RPMI8226 (cell line): ENCODE results near the gene CSNK1G1.
"Not testable (repeated sequence)": the region's sequence is repeated elsewhere in the genome, so short reads cannot be mapped to it uniquely, and the experiment has no call there.

Experiments used
- DNase-seq: peaks from one replicate; pipeline ENCODE4 v3.0.0-alpha.2; 2015

CSNK1G1 gene

DNA sequence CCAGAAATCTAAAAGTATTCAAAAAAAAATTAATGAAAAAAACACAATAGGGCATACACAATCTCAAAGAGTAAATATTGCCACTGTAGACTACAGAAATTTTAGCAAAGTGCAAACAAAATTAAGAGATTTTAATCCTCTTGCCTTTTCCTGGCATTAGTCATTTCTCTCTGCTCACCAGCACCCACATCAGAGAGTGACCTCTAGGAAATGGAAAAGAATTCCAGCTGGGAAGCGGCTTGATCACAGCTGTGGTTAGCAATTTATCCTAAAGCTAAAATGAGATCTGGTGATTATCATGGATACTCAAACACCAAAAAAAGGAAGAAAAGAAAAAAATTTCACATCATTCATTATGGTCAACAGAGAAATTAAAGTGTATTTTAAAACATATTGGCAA is 7.5 kb downstream of the CSNK1G1 start:
- no peak for DNase-seq

DNA sequence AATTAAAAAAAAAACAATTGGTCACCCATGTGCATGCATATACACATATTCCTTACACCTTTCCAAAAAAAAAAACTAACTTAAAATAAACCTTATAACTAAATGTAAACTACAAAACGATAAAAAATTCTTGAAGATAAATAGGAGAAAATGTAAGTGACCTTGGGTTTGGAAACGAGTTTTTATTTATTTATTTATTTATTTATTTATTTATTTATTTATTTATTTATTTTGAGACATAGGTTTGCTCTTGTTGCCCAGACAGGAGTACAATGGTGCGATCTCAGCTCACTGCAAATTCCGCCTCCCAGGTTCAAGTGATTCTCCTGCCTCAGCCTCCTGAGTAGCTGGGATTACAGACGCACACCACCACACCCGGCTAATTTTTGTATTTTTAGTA is 9.7 kb downstream of the CSNK1G1 start:
- not testable (repeated sequence) for DNase-seq

DNA sequence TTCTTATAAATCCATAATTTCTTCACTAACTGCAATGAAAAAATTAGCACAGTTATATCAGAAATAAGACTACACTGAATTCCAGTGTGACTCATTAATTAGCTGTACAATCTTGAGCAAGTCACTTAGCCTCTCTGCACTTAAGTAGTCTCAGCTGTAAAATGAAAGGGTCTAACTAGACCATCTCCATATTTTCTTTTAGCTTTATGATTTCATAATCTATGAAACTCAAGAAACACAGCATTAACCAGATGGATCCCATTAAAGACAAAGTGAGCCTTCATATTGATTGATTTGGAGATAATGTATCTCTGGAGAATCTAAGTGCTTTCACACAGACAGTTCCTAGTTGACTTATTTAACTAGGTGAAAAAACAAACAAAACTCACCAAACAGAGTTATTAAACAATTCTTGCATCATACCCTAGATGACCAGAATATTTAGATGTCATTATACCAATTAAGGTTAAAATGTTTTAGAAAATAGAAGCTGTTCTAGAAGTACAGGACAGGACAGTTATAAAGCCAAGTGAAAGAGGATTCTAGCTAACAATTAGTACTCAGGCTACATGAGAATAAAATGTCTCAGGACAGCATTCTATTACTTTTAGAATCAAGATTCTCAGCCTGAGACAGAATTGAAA is 11.2 kb downstream of the CSNK1G1 start:
- DNase-seq = no peak

DNA sequence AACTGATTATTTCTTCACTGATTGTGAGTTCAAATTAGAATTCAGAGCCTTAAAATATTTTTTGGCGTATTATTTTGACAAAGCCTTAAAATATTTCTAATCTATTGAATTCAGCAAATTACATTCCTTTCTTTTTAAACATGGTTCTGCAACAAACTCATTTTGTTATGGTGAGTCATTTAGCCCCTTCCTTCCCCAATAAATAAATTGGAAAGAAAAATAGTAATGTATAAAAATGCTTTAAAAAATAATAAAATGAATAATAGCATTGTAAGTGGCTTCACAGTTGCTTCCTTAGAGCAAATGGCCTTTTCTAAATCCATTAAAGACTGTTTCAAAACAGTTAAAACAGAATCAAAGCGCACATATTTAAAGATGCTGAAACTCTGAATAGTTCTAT is 12.1 kb downstream of the CSNK1G1 start:
- no peak for DNase-seq

DNA sequence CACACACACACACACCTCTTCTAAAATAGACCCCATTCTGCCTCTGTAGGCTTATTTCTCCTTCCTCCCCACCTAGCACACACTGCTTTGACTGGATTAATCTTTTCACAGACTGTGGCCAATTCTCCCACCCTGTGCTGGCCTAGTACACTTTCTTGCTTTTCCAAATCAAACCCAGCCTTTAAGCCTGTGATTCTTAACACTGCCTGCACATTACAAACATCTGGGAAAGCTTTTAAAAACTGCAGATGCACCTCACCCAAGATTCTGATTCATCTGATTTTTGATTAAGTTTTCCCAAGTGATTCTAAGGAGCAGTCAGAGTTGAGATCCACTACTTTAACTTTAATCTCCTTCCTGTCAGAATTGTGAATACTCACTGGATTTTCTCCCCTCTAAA is 12.8 kb downstream of the CSNK1G1 start:
- DNase-seq = no peak

DNA sequence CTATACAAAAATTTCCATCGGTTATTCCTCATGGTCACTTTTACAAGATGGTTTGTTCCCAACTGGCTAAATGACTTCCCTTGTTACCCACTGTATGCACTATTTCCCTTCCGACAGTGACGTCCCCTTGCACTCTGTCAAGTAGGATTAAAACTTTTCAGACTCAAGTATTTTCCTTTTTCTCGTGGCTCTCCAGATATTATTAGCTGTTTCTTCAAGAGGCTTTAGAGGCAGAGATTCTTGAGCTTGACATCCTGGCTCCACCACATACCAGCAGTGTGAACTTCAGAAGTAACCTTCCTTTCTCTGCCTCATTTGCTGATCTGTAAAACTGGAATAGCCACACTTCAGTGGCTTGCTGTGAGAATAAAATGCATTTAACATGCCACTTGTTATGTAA is 14.0 kb downstream of the CSNK1G1 start:
- no peak for DNase-seq

DNA sequence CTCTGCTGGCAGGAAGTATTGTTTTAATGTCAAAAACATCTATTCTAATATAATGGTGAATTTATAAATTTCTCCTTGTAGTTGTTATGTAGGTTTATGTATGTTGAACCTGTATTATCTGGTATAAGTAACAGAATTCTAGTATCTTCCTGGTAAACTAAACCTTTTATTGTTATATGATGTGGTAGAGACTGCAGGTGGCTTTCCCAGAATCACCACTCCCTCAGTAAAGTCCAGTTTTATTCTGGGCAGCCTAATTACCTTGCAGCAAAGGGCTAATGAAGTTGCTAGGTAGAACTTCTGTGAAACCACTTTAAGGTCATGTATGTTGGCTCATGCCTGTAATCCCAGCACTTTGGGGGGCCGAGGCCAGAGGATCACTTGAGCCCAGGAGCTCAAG is 15.6 kb downstream of the CSNK1G1 start:
- DNase-seq = no peak

DNA sequence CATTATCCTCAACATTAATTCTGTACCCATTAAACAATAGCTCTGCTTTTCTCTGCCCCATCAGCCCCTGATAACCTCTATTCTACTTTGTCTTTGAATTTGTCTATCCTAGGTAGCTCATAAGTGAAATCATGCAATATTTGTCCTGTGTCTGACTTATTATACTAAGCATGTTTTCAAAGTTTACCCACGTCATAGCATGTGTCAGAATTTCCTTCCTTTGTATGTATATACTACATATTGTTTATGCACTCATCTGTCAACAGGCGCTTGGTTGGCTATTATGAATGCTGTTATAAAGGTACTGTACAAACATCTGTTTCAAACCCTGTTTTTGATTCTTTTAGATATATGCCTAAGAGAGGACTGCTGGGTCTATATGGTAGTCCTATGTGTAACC is 18.2 kb downstream of the CSNK1G1 start:
- no peak for DNase-seq

DNA sequence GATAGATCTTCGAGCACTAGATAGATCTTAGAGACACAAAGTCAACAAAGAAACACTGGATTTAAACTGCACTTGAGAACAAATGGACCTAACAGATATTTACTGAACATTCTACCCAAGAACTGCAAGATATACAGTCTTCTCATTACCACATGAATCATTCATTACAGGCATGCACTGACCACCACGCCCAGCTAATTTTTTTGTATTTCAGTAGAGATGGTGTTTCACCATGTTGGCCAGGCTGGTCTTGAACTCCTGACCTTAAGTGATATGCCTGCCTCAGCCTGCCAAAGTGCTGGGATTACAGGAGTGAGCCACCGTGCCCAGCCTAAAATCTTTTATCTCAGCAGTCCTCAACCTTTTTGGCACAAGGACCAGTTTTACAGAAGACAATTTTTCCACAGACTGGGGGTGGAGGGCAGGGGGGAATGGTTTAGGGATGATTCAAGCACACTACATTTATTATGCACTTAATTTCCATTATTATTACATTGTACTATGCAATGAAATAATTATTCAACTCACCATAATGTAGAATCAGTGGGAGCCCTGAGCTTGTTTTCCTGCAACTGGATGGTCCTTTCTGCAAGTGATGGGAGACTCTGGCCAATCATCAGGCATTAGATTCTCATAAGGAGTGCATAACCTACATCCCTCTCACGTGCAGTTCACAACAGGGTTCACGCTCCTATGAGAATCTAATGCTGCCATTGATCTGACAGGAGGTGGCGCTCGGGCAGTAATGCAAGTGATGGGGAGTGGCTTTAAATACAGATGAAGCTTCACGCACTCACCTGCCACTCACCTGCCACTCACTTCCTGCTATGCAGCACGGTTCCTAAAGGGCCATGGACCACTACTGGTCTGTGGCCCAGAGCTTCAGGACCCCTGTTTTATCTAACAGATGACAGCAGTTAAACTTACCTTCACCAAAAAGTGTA is 21.7 kb downstream of the CSNK1G1 start:
- no peak for DNase-seq

DNA sequence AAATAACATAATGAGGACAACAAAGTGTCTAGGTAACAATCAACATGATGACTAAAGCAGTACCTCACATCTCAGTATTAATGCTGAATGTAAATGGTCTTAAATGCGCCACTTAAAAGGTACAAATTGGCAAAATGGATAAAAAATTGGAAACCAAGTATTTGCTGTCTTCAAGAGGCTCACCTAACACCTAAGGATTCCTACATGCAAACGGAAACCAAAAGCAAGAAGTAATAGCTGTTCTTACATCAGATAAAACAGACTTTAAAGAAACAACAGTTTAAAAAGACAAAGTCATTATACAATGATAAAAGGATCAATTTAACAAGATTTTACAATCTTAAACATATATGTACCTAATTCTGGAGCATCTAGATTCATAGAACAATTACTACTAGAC is 22.5 kb downstream of the CSNK1G1 start:
- no peak for DNase-seq

DNA sequence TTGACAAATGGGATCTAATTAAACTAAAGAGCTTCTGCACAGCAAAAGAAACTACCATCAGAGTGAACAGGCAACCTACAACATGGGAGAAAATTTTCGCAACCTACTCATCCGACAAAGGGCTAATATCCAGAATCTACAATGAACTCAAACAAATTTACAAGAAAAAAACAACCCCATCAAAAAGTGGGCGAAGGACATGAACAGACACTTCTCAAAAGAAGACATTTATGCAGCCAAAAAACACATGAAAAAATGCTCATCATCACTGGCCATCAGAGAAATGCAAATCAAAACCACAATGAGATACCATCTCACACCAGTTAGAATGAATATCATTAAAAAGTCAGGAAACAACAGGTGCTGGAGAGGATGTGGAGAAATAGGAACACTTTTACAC is 24.3 kb downstream of the CSNK1G1 start:
- DNase-seq = not testable (repeated sequence)

DNA sequence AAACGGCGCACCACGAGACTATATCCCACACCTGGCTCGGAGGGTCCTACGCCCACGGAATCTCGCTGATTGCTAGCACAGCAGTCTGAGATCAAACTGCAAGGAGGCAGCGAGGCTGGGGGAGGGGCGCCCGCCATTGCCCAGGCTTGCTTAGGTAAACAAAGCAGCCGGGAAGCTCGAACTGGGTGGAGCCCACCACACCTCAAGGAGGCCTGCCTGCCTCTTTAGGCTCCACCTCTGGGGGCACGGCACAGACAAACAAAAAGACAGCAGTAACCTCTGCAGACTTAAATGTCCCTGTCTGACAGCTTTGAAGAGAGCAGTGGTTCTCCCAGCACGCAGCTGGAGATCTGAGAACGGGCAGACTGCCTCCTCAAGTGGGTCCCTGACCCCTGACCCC is 29.0 kb downstream of the CSNK1G1 start:
- DNase-seq = not testable (repeated sequence)

DNA sequence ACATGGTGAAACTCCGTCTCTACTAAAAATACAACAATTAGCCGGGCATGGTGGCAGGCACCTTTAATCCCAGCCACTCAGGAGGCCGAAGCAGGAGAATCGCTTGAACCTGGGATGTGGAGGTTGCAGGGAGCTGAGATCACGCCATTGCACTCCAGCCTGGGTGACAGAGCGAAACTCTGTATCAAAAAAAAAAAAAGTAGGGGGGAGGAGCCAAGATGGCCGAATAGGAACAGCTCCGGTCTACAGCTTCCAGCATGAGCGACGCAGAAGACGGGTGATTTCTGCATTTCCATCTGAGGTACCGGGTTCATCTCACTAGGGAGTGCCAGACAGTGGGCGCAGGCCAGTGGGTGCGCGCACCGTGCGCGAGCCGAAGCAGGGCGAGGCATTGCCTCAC is 29.5 kb downstream of the CSNK1G1 start:
- not testable (repeated sequence) for DNase-seq

DNA sequence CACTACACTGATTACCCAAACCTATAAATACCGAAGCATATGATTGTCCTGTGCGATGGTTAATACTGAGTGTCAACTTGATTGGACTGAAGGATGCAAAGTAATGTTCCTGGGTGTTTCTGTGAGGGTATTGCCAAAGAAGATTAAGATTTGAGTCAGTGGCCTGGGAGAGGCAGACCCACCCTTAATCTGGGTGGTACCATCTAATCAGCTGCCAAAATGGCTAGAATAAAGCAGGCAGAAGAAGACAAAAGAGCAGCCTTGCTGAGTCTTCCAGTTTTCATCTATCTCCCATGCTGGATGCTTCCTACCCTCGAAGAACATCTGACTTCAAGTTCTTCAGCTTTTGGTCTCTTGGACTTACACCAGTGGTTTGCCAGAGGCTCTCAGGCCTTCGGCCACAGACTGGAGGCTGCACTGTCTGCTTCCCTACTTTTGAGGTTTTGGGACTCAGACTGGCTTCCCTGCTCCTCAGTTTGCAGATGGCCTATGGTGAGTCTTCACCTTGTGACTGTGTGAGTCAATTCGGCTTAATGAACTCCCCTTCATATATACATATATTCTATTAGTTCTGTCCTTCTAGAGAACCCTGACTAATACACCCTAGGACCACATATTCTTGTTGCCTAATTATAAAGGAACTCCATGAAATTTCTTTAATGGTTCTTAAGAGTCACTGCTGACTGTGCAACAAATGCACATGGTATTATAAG is 31.7 kb downstream of the CSNK1G1 start:
- DNase-seq = no peak

DNA sequence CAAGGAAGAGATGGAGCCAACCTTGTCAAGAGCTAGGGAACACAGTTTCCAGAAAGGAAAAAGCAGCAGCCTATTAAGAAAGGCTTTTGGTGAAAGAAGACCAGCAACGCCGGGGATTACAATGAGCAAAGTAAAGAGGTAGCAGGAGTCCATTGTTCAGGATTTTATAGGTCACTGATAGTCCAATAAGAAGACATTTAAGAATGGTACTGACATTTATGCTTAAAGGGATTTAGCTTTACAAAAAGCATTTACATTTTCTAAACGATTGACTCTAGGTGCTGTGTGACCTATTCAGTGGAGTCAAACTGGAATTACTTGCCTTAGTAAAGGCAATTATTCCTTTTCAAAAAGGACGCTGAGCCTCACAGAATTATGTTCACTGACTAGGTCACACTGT is 40.8 kb downstream of the CSNK1G1 start:
- DNase-seq = no peak

DNA sequence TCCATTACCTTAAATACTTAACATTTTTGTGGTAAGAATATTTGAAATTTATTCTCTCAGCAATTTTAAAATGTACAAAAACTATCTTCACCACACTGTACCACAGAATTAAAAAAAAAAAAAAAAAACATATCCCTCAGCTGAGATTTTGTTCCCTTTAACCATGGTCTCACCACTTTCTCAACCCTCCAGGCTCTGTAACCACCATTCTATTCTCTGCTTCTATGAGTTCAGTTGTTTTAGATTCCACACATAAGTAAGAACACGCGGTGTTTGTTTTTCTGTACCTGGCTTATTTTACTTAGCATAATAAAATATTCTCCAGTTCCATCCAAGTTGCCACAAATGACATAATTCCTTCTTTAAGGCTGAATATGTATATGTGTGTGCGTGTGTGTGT is 41.5 kb downstream of the CSNK1G1 start:
- no peak for DNase-seq

DNA sequence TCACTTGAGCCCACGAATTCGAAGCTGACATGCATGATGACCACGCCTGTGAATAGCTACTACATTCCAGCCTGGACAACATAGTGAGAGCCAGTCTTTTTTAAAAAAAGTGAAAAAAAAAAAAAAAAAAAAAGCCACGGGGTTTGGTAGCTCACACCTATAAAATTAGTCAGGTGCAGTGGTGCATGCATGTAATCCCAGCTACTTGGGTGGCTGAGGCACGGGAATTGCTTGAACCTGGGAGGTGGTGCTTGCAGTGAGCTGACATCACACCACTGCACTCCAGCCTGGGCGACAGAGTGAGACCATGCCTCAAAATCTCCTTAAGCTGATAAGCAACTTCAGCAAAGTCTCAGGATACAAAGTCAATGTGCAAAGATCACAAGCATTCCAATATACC is 44.4 kb downstream of the CSNK1G1 start:
- DNase-seq = no peak

DNA sequence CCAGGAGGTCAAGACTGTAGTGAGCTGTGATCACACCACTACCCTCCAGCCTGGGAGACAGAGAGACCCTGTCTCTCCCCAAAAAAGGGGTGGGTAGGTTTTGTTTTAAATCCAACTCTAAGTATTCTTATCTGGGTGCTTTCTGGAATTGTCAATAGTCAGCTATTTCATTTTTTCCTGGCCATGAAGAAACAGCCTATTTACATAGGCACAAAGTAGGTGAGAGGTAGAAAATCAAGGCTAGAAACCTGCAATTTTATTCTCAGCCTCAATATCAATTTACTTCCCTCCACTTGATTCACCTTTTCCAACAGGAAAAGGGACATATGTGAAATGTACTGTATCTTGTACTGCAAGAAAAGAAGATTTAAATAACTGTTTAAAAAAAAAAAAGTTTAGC is 45.9 kb downstream of the CSNK1G1 start:
- no peak for DNase-seq

DNA sequence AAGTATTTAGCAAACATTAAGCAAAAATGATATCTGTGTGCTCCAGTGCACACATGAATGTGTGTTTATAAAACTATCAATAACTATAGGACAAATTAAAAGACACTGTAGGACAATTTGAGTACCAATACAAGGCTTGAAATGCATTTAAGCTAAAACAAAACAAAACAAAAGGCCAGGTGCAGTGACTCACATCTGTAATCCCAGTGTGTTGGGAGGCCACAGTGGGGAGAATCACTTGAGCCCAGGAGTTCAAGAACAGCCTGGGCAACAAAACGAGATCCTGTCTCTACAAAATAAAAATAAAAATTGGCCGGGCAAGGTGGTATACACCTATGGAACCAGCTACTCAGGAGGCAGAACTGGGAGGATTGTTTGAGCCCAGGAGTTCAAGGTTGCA is 50.7 kb downstream of the CSNK1G1 start:
- no peak for DNase-seq

DNA sequence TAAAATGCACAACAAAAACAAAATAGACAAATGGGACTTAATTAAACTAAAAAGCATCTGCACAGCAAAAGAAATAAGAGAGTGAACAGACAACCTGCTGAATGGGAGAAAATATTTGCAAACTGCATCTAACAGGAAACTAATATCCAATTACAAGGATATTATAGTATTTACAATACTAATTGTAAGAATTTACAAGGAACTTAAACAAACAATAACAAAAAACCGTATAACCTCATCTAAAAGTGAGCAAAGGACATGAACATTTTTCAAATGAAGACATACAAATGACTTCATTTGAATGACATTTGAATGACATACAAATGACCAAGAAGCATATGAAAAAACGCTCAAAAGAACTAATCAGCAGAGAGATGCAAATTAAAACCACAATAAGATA is 66.4 kb downstream of the CSNK1G1 start:
- DNase-seq = no peak

DNA sequence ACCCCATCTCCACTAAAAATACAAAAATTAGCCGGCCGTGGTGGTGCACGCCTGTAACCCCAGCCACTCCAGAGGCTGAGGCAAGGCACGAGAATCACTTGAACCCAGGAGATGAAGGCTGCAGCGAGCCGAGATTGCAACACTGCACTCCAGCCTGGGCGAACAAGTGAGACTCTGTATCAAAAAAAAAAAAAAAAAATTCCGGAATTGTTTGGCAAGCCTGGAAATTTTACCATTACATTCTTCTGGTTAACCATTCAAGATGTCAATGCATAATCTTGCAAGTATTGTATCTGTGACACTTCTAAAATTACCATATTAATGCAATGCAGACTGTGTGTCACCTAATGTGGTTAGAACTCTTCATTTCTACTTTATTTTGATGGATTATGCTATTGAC is 67.0 kb downstream of the CSNK1G1 start:
- DNase-seq = no peak

DNA sequence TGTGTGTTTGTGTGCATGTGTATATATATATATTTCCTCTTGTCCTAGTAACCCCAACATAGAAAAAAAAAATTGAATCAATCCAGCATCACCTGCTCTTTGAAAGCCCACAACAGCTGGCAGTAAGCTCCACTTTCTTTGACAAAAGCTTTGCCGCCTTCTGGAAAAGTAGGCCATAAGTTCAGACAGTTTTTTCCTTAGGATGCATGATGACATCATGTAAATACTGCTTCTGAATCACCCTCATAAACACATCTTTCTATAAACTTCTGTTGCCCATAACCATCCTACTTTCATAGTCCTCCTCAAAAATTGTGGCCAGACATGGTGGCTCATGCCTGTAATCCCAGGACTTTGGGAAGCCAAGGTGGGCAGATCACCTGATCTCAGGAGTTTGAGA is 67.4 kb downstream of the CSNK1G1 start:
- DNase-seq = no peak

DNA sequence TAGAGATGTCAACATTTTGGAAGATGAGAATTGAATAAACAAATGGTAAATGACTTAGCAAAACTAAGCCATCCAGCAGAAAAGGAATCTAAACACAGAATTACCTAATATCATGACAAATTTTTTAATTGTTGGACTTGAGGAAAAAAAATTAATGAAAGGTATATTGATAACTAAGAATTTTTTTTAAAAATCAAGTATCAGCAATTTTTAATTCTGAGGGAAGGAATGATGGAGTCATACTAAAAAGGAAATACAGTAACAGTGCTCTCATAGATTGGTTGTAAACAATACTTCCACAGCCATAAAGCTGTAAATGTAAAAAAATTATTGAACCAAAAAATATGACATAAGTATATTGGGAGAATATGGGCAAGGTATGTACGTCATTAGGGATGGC is 68.0 kb downstream of the CSNK1G1 start:
- no peak for DNase-seq

DNA sequence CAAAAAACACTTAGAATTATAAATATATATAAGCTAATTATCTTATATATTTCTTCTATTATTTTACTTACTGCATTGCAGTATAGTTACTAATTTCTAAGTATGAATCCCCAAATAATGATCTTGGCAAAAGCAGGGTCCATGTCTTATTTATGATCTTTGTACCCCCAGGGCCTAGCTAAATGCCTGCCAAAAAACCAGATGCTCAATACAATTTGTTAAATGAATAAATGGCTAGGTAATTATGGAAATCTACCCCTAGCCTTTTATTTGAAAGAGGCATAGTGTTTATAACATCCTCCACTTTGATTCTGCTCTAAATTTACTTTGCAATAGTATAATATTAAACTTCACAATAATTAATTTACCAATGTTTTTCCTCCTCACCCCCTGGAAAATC is 69.5 kb downstream of the CSNK1G1 start:
- DNase-seq = no peak
